Eye (tissue), 1 donor: ENCODE measurements around the gene PRDX5.
A peak's percentile ranks its signal among the peaks of the same experiment; 100 is the strongest.
"Not testable (repeated sequence)": the region's sequence is repeated elsewhere in the genome, so short reads cannot be mapped to it uniquely, and the experiment has no call there.

Experiments used
- DNase-seq: peaks from one replicate; pipeline ENCODE4 v3.0.0-alpha.2; 2015

The PRDX5 gene

DNA sequence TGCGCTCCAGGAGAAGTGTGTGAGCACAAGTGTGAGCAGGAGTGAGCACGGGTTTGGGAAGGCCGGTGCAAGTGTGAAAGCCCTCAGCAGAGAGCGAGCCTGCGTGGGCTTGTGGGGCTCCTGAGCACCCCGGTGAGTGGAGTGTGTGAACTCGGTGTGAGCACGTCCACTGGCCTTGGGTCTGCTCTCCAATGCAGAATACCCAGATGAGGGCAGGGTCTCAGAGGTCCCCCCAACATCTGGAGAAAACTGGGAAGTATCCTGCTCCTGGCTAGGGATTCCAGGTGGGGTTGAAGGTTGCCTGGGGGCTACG, 11.4 kb upstream of the PRDX5 start:
- no peak for DNase-seq

DNA sequence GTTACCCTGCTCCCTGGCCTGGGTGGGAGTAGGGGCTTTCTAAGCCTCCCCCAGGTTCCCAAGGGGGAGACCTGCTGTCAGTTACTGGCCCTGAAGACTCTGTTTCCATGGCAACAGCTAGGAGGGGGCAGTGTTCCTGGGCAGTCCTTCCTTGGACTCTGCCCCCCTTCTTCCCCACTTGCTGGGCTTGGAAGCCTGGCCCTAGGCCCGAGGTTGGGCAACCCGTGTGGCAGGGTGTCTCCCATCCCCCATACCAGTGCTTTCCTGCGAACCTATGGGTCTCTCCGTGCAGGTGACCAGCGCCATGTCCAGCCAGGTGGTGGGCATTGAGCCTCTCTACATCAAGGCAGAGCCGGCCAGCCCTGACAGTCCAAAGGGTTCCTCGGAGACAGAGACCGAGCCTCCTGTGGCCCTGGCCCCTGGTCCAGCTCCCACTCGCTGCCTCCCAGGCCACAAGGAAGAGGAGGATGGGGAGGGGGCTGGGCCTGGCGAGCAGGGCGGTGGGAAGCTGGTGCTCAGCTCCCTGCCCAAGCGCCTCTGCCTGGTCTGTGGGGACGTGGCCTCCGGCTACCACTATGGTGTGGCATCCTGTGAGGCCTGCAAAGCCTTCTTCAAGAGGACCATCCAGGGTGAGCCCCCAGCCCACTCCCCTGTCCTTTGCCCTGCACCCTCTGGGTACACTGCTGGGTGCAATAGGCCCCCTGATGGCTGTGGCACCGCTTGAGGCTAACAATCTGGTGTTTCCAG, 10.9 kb upstream of the PRDX5 start:
- no peak for DNase-seq

DNA sequence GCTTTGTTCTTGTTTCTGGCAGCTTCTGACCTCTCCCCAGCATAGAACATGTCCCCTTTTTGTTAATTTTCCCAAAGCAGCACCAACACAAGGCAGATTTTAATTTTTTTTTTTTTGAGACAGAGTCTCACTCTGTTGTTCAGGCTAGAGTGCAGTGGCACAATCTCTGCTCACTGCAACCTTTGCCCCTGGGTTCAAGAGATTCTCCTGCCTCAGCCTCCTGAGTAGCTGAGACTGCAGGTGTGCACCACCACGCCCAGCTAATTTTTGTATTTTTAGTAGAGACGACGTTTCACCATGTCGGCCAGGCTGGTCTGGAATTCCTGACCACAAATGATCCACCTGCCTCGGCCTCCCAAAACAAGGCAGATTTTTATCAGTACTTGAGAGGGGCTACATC, 10.1 kb upstream of the PRDX5 start:
- DNase-seq: not testable (repeated sequence)

DNA sequence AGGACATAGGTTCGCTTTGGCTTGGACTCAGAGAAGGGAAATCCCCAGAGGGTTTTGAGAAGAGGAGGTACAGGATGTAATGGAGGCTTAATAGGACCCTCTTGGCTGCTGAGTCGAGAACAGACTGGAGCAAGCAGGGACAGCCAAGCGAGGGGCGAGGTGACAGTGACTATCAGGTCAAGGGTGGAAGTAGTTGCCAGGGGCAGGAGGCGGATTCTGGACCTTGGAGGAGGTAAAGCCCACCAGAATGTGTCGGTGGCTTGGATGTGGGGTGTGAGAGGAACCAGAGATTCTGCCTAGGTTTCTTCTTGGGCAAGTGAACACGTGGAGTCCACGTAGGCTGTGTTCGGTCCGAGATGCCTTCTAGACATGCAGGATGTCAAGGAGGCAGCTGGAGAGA, 5.0 kb upstream of the PRDX5 start:
- no peak for DNase-seq

DNA sequence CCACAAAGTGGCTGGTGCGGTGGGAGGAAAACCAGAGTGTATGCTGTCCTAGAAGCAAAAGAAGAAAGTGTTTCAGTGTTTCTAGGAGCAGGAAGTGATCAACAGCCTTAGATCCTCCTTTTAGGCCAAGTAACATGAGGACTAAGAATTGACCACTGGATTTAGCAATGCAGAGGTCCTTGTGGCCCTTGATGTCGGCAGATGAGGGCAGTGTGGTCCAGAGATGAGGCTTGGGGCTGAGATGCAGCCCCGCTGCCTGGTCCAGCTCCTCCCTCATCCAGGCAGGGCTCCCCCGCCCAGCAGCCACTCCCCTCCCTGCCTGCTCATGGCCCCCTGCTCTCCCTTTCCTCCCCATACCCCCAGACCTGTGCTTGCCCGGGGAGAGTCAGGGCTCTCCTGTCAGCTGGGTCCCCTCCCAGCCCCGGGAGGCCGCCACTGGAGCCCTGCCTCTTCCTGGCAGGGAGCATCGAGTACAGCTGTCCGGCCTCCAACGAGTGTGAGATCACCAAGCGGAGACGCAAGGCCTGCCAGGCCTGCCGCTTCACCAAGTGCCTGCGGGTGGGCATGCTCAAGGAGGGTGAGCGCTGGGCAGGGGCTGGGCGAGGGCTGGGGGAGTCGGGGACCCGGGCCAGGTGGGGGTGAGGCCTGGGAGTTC, 4.3 kb upstream of the PRDX5 start:
- no peak for DNase-seq

DNA sequence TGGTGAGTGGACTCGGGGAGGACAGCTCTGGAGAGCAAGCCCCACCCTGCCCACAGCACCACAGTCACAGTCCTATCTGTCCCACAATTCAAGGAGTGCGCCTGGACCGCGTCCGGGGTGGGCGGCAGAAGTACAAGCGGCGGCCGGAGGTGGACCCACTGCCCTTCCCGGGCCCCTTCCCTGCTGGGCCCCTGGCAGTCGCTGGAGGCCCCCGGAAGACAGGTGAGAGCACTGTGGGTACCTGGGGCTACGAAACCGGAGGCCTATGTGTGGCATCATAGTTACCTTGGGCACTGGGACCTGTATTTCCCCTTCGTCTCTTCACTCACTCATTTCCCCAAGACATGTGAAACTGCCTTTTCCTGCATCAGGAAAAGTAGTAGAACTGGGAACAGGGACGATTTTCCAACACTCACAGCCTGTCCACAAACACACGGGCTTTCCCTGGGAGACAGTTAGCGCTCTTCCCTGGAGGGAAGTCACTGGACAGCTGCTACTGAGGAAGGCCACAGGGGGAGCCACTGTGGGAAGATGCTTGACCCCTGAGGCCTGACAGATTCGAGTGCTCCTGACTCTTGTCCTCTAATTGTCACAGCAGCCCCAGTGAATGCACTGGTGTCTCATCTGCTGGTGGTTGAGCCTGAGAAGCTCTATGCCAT, 3.6 kb upstream of the PRDX5 start:
- DNase-seq: no peak

DNA sequence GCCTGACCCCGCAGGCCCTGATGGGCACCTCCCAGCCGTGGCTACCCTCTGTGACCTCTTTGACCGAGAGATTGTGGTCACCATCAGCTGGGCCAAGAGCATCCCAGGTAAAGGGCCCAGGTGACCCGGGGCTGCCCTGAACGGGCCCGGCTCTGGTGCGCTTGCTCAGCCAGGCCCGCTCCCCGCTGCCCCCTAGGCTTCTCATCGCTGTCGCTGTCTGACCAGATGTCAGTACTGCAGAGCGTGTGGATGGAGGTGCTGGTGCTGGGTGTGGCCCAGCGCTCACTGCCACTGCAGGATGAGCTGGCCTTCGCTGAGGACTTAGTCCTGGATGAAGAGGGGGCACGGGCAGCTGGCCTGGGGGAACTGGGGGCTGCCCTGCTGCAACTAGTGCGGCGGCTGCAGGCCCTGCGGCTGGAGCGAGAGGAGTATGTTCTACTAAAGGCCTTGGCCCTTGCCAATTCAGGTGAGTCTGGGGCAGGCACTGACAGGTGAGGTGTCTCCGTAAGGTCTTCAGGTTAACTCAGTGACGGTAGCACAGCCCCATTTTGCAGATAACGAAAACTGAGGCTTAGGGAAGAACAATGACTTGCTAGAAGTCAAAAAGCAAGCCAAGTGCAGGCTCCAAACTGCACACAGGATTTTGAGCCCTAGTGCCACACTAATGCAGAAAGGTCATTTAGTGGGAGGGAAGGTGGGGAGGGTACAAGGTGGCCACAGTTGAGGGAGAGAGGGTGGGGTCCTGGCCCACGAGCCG, 2.9 kb upstream of the PRDX5 start:
- no peak for DNase-seq

DNA sequence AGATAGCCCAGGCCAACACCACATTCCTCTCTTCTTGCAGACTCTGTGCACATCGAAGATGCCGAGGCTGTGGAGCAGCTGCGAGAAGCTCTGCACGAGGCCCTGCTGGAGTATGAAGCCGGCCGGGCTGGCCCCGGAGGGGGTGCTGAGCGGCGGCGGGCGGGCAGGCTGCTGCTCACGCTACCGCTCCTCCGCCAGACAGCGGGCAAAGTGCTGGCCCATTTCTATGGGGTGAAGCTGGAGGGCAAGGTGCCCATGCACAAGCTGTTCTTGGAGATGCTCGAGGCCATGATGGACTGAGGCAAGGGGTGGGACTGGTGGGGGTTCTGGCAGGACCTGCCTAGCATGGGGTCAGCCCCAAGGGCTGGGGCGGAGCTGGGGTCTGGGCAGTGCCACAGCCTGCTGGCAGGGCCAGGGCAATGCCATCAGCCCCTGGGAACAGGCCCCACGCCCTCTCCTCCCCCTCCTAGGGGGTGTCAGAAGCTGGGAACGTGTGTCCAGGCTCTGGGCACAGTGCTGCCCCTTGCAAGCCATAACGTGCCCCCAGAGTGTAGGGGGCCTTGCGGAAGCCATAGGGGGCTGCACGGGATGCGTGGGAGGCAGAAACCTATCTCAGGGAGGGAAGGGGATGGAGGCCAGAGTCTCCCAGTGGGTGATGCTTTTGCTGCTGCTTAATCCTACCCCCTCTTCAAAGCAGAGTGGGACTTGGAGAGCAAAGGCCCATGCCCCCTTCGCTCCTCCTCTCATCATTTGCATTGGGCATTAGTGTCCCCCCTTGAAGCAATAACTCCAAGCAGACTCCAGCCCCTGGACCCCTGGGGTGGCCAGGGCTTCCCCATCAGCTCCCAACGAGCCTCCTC, 2.0 kb upstream of the PRDX5 start:
- not testable (repeated sequence) for DNase-seq

DNA sequence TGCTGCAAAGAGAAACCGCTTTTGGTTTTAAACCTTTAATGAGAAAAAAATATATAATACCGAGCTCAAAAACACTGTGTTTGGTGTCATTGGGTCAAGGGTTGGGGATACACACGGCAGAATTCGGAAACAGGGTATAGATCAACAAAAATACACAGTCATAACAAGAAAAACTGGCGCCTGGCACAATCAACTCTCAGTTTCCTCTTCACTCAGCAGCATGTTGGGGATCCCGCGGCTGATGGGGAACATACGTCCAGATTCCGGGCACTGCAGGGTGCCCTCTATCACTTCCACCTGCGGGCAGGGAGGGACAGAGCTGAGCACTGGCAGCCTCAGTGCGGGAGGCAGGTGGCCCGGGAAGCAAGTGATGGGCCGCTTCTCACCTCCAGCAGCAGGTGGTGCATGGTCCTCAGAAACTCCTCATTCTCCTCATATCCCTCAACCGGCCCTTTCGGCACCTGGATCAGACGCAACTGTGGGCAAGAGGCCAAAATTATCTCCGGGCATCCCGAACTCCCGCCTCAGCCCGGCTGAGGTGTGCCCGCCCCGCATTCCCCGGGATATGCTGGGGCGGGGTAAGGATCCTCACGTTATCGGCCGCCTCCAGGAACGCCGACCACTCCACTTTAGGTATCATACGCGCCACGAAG, 1.1 kb upstream of the PRDX5 start:
- no peak for DNase-seq

DNA sequence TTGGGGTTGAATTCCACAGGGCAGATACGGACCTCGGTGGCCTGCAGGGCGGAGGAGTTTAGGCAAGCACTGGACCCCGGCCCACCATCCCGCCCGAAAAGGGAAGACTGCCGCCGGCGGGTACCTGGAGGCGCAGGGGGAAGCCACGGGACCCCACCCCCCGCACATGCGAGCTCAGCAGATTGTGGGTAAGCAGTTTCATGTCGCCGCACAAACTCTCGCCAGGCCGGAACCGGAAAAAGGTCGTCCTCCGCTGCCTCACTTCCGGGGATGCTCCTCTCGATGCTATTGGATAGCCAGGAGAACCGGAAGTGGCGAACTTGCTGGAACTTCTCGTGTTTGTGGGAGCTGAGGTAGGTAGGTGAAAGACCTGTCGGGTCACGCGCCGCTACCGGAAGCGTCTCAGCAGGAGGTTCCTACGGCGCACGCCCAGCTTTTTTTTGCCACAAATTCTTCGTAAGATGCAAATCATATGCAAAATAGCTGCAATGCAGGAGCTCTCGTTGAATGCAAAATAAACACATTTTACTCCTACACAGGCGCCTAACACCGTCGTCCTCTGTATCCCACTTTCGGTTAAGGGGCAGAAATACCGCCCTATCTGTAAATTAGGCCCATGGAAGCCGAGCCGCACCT, 478 bp upstream of the PRDX5 start, which contains the start of gene TRMT112:
Gene TRMT112 (minus strand): TSS at position 235 of the 636 bp plus-strand sequence. CDS start 33 bp downstream, at position 202.
- DNase-seq: peak; percentile 98

DNA sequence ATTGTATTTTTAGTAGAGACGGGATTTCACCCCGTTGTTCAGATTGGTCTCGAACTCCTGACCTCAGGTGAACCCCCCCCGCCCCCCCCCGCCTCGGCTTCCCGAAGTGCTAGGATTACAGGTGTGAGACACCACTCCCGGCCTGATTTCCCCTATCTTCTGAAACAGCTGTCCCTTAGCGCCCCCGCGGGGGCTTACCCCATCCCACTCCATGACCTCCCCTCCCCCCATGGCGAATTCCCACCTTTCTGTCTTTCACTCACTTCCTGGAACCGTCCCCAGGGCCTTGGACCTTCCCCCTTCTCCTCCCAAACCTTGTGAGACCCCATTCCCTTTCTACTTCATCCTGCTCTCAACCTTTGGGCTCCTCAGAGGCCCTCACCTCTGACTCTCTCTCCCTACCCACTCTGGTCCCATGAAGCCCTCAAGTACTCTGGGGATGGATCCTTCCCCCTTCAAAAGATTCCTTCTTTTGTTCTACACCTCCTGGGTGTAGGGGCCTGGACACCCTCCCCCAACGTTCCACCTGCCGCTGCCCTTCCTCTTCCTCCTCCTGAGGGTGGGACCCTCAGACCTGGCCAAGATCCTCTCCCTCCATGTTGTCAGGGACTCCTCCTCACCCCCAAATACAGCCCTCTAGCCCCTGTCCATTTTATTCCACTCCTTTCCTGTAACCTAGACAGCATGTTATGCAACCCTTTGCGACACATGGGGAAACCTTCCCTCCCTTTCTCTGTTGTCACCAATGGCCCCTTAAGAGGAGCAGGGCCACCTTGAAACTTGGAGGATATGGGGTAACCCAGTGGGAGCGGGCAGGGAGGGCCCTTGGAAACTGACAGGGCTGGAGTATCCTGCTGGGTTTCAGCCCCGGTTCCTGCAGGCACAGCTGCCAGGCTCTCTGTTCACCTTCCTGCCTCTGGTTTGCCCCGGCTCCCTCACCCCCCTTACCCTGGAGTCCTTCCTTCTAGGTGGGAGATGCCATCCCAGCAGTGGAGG, 1.1 kb downstream of the PRDX5 start:
- DNase-seq: peak; percentile 21

DNA sequence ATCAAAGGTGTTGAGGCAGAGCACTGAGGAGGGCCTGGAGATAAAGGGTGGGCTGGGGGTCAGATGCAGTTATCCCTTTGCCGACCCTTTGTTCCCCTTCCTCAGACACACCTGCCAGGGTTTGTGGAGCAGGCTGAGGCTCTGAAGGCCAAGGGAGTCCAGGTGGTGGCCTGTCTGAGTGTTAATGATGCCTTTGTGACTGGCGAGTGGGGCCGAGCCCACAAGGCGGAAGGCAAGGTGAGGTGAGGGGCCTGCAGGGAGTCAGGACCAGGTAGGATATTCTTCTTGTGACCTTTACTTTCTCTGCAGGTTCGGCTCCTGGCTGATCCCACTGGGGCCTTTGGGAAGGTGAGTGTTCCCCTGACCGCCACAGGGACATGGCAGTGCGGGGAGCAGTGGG, 2.6 kb downstream of the PRDX5 start:
- no peak for DNase-seq

DNA sequence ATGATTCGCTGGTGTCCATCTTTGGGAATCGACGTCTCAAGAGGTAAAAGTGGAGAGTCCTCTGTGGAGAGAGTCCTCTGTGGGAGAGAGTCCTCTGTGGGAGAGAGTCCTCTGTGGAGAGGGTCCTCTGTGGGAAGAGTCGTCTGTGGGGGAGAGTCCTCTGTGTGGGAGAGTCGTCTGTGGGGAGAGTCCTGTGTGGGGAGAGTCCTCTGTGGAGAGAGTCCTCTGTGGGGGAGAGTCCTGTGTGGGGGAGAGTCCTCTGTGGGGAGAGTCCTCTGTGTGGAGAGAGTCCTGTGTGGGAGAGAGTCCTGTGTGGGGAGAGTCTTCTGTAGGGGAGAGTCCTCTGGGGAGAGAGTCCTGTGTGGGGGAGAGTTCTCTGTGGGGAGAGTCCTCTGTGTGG, 3.1 kb downstream of the PRDX5 start:
- DNase-seq: no peak

DNA sequence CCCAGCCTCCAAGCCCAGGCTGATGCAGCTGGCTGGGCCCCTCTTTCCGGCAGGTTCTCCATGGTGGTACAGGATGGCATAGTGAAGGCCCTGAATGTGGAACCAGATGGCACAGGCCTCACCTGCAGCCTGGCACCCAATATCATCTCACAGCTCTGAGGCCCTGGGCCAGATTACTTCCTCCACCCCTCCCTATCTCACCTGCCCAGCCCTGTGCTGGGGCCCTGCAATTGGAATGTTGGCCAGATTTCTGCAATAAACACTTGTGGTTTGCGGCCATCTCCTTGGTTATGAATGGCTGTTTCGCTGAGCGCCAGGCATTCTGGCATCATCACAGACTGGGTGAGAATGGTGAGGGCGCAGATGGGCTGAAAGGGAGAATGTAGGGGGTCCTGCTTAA, 3.6 kb downstream of the PRDX5 start:
- no peak for DNase-seq

DNA sequence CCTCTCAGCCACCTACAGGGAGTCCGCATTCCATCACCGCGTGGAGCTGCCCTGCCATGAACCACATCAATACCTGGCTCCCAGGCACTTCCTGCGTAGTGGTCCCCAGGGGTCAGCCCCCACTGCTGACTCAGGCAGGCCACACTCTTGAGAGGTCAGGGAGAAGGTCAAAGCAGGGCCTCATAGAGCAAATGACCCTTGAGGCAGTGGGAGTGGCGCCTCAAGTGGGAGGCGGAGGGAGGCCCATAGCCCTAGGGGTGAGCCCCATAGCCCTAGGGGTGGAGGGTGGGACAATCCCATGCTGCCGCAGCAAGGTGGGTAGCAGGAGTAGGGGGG, 5.0 kb downstream of the PRDX5 start:
- DNase-seq: no peak

DNA sequence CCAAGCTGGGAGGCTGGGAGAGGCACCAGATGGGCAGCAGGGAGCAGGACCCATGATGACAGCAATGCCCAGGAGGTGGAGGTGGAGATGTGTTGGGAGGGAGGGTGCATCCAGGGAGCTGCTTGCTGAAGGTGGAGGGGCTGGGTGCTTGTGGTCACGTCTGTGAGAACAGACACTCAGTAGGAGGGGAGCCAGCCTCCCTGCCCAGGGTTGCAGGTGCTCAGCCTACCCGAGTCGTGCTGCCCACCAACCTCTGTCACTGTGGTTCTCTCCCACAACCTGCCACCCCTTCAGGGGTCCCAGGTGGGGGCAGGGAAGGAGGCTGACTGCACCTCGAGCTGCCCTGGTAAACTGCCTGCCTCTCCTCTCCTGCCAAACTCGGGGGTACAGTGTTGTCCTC, 5.5 kb downstream of the PRDX5 start:
- DNase-seq: no peak

DNA sequence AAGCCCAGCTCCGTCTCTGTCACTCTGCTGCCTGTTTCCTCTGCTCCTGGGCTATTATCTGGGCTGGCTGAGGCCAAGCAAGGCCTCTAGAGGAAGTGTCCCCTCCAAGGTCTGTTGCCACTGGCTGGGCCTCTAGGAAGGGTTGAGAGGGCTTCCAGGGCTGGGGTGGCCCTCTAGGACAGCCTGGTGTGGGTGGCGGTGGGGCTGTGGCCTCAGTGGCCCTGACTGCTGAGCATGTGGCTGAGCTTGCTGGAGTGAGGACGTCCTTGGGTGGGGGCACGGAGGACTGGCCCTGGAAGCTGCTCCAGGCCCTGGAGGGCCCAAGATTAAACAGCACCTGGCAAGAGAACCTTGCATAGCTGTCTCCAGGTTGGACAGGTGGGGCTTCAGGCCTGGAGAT, 6.1 kb downstream of the PRDX5 start:
- not testable (repeated sequence) for DNase-seq

DNA sequence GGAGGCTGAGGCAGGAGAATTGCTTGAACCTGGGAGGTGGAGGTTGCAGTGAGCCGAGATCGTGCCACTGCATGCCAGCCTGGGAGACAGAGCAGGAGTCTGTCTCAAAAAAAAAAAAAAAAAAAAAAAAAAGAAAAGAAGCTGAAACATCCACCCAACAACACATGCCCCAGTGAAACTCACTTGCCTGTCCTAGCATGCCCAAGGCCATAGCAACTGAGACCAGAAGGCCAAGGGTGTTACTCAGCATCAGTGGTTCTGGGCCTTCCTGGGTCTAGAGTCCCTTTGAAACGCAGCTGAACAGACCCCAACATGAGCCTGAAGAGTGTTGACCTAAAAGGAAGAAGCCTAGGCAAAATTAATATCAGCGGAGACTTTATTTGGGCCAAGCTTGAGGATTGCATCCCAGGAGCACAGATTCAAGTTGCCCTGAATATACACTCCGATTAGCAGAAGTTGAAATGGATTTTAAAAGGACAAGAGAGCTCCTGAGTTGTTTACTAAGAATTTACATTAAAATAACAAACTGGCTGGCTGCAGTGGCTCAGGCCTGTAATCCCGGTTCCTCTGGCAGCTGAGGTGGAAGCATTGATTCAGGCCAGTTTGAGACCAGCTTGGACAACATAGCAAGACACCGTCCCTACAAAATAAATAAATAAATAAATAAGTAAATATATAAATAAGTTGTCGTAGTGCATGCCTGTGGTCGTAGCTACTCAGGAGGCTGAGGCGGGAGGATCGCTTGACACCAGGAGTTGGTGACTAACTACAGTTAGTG, 7.0 kb downstream of the PRDX5 start:
- no peak for DNase-seq

DNA sequence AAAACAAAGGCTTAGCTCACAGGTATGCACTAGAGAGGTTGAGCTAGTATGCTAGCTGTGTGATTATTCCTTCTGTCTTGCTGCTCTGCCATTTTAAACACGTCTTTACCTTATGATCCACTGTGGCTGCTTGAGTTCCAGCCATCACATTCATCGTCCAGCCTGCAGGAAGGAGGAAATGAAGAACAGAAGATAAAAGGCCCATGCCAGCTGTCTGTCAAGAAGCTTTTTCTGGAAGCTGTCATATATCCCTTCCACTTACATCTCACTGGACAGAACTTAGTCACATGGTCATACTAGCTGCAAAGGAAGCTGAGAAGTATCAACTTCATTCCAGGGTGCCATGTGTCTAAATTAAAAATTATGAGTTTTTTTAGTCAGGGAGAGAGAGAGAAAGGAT, 9.5 kb downstream of the PRDX5 start:
- DNase-seq: no peak

DNA sequence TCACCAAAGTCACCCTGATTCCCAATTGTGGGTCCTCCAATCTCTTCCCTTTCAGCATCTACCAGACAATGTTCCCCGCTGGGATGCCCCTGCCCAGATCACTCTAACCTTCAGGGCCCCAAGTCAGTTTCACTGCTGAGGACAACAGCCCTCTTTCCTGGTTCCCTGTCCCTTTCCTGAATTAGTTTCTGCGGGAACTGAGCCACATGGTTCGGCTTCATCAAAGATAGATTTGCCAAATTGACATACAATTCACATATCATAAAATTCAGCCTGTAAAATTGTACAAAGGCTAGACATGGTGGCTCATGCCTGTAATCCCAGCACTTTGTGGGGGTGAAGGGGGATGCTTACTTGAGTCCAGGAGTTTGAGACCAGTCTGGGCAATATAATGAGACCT, 10.1 kb downstream of the PRDX5 start:
- DNase-seq: no peak
